GM18858 (cell line): ENCODE measurements around the gene AOPEP.
A peak's percentile ranks its signal among the peaks of the same experiment; 100 is the strongest.
"Not testable (repeated sequence)": the region's sequence is repeated elsewhere in the genome, so short reads cannot be mapped to it uniquely, and the experiment has no call there.

ENCODE experiments used
- ATAC-seq: cut with Tn5 transposase; IDR thresholded peaks from one replicate; pipeline ENCODE4 v1.9.1; 2021; ENCODE audit not compliant: unreplicated experiment

AOPEP gene

GRCh38 chr9:94813379-94813778 lies 86.9 kb downstream of the AOPEP start:
- no peak for ATAC-seq

- no peak for ATAC-seq
These were observed 91.0 kb downstream of the AOPEP start for GRCh38 chr9:94817291-94818177.

GRCh38 chr9:94818178-94818541 lies 91.7 kb downstream of the AOPEP start:
- no peak for ATAC-seq

GRCh38 chr9:94819161-94819687 lies 92.7 kb downstream of the AOPEP start:
- ATAC-seq = no peak

GRCh38 chr9:94821098-94821887 lies 94.8 kb downstream of the AOPEP start:
- peak; percentile 84 for ATAC-seq

- ATAC-seq = no peak
These were observed 95.8 kb downstream of the AOPEP start for GRCh38 chr9:94822273-94822672.

GRCh38 chr9:94823710-94824109 lies 97.2 kb downstream of the AOPEP start:
- ATAC-seq = no peak

GRCh38 chr9:94824411-94824810 lies 97.9 kb downstream of the AOPEP start:
- no peak for ATAC-seq

GRCh38 chr9:94824913-94825610 lies 98.6 kb downstream of the AOPEP start:
- no peak for ATAC-seq

GRCh38 chr9:94825611-94825958 lies 99.1 kb downstream of the AOPEP start:
- ATAC-seq = no peak

GRCh38 chr9:94826044-94826443 lies 99.5 kb downstream of the AOPEP start:
- no peak for ATAC-seq

- ATAC-seq = no peak
These were observed 100.3 kb downstream of the AOPEP start for GRCh38 chr9:94826644-94827410.

GRCh38 chr9:94827584-94828304 lies 101.2 kb downstream of the AOPEP start:
- ATAC-seq = no peak

GRCh38 chr9:94829380-94830070 lies 103.0 kb downstream of the AOPEP start:
- ATAC-seq = no peak

- ATAC-seq = not testable (repeated sequence)
These were observed 103.6 kb downstream of the AOPEP start for GRCh38 chr9:94830071-94830604.

GRCh38 chr9:94833802-94834201 lies 107.3 kb downstream of the AOPEP start:
- no peak for ATAC-seq

- no peak for ATAC-seq
These were observed 110.9 kb downstream of the AOPEP start for GRCh38 chr9:94837404-94837803.

GRCh38 chr9:94839398-94839797 lies 112.9 kb downstream of the AOPEP start:
- ATAC-seq = no peak

- no peak for ATAC-seq
These were observed 114.2 kb downstream of the AOPEP start for GRCh38 chr9:94840738-94841137.
